RKO (cell line): Measurements from ENCODE around the gene ALKBH6.
"Not testable (repeated sequence)": the region's sequence is repeated elsewhere in the genome, so short reads cannot be mapped to it uniquely, and the experiment has no call there.

Experiments
- DNase-seq: peaks from one replicate; pipeline ENCODE4 v3.0.0-alpha.2; 2016; ENCODE audit warnings: low spot score

Gene ALKBH6

DNA sequence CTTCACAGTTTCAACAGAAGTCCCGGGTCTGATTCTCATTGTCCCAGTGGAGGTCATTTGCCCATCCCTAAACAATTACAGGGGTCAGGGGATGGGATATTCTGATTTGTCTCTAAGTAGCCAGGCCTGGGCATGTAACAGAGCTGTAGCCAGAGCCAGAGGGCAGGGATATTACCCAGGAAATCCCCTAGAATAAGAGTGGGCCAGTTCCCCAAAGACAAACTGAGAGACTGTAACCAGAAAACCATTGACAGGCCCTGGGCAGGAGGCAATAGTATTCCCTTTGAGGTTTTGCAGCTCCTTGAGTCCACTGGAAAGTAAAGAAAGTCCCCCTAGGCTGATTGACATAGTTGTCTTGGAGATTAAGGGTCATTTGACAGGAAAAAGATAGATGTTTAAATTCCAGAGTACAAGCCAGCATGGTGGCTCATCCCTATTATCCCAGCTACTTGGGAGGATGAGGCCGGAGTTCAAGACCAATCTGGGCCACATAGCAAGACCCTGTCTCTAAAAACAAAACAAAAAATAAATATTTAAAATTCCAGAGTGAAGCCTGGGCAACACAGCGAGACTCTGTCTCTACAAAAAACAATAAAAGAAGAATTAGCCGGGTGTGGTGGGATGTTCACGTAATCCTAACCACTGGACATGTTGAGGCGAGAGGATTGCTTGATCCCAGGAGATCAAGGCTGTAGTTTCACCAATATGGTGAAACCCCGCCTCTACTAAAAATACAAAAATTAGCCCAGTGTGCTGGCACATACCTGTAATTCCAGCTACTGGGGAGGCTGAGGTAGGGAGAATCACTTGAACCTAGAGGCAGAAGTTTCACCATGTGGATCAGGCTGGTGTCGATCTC, 20.9 kb downstream of the ALKBH6 start:
- DNase-seq, result no peak

DNA sequence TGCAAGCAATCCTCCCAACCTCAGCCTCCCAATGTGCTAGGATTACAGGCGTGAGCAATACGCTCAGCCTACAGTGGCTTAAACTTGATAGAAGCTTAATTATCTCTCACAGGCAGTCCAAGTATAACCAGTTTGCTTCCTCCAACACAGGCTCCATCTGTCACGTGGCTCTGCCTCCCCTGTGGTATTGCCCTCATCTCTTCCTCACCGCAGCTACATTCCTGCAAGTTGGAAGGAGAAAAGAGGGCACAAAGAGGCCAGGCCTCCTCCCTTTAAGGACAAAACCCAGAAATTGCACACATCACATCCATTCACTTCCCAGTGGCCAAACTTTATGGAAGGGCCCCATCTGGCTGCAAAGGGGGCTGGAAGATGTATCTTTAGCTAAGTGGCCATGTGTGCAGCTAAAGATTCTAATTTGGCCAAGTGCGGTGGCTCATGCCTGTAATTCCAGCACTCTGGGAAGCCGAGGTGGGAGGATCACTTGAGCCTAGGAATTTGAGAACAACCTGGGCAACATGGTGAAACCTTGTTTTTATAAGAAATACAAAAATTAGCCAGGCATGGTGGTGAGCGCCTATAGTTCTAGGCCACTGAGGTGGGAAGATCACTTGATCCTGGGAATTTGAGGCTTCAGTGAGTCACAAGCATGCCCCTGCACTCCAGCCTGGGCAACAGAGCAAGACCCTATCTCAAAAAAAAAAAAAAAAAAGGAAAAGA, 22.1 kb downstream of the ALKBH6 start:
- DNase-seq, result no peak

DNA sequence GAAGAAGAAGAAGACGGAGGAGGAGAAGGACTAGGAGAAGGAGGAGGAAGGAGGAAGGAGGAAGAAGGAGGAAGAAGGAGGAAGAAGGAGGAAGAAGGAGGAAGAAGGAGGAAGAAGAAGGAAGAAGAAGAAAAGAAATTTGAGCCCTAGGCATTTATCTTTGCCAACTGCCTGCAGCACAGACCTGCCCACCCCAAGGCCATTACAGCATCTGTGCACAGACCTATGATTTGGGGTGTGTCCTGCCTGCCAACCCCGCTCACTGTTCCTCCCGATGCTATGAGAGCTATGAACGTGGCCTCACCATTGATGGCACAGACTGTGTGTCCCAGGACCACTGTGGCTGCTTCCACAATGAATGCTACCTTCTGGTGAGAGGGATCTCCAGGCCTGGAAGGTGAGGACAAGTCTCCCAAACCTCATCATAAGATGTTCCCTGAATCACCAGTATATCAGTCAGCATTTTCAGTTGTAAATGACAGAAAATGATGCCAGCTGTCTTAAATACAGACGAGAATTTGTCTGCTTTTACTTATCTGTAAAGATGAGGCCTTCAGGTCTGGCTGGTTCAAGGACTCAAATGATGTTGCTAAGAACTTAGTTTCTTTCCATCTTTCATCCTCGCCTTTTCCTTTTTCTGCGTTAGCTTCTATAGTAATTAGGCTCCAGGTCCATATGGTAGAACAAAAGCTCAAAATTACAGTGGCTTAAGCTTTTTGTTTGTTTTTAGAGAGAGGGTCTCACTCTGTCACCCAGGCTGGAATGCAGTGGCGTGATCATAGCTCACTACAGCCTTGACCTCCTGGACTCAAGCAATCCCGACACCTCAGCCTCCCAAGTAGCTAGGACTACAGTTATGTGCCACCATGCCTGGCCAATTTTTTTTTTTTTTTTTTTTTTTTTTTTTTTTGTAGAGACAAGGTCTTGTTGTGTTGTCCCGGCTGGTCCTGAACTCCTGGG, 23.0 kb downstream of the ALKBH6 start:
- no peak for DNase-seq

DNA sequence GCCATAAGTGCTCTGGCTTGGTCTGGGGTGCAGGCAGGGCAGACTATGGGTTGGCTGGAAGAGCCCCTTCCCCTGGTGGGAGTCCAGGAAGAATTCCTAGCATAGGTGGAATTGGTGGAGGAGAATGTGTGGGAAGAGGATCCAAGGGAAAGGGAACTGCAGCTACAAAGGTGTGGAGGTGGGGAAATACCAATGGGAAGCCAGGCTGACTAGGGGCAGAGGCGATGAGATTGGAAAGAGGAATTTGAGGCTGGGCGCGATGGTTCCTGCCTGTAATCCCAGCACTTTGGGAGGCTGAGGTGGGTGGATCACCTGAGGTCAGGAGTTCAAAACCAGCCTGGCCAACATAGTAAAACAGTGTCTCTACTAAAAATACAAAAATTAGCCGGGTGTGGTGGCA, 23.9 kb downstream of the ALKBH6 start:
- no peak for DNase-seq

DNA sequence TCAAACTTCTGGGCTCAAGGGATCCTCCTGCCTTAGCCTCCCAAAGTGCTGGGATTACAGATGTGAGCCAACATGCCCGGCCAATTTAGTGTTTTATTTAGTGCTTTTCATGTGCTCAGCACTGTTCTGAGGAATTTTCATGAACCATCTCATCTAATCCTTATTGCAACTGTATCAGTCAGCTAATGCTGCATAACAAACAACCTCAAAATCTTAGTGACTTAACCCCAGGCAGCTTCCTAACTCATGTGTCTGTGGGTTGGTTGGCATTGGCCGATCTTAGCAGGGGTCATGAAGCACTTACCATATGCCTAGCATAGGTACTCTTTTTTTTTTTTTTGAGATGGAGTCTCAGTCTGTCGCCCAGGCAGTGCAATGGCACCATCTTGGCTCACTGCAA, 25.2 kb downstream of the ALKBH6 start:
- no peak for DNase-seq

DNA sequence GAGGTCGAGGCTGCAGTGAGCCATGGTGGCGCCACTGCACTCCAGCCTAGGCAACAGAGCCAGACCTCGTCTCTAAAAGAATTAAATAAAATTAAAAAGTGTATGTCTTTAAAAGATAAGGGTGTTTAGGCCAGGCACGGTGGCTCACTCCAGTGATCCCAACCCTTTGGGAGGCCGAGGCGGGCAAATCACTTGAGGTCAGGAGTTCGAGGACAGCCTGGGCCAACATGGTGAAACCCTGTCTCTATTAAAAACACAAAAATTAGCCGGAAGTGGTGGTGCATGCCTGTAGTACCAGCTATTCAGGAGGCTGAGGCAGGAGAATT, 26.5 kb downstream of the ALKBH6 start:
- DNase-seq, result no peak

DNA sequence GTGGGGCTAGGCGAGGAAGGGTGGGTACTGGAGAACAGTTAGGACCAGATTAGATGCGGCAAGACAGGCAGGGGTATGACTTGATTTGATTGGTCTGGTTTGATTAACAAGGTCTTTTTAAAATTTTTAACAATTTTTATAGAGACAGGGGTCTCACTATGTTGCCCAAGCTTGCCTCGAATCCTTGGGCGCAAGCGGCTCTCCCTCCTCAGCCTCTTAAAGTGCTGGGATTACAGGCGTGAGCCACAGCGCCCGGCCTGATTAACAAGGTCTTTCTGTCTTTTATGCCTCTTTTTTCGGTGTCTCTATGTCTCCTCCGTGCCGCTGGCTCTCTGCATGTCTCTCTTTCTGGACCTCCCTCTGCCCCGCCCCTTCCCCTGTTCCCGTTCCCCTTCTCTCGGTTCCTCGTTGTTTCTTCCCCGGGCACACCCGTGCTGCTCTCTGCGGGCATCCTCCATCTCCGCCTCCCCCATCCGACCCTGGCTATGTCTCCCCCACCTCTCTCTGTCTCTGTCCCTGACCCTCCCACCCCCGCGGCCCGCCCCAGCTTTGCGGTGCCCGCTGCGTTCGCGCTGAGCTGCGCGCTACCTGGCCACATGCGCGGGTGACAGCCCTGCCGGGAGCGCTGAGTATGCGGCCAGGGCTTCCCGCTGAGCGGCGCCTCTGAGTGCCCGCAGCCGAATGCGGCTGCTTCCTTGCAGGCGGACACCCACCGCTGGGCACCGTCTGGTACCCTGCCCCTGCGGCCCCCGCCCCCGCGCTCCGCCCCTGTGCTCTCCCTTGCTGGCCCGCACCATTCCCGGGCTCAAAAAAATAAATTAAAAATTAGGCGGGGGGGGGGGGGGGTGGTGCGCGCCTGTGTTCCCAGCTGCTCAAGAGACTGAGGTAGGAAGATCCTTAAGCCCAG, 27.1 kb downstream of the ALKBH6 start:
- DNase-seq, result no peak

DNA sequence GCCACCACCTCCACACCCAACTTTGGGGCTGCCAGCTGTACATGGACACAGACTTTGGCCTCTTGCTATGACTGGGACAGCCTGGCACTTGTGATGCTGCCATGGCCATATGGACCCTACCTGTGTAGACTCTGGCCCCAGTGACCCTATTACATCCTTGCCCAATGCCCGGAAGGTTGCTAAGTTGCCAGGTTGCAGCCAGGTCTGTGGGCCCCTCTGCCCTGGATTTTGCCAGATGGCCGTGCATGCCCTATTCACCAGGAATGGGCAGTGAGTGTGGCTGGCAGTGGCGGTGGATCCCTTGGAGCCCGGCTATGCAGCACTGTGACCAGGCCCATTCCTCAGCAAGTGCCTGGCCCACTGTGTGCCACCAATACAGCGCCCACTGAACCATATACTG, 27.9 kb downstream of the ALKBH6 start:
- DNase-seq, result no peak

DNA sequence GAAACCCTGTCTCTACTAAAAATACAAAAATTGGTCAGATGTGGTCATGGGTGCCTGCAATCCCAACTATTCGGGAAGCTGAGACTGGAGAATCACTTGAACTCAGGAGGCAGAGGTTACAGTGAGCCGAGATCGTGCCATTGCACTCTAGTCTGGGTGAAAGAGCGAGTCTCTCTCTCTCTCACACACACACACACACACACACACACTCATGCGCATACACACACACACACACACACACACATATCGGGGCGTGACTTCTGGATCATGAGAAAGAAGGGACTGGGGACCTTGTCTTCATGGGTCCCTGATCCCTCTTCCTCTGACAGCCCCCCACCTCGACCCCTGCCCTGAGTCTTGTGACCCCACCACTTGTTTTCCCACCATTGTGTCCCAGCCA, 30.8 kb downstream of the ALKBH6 start:
- DNase-seq, result no peak

DNA sequence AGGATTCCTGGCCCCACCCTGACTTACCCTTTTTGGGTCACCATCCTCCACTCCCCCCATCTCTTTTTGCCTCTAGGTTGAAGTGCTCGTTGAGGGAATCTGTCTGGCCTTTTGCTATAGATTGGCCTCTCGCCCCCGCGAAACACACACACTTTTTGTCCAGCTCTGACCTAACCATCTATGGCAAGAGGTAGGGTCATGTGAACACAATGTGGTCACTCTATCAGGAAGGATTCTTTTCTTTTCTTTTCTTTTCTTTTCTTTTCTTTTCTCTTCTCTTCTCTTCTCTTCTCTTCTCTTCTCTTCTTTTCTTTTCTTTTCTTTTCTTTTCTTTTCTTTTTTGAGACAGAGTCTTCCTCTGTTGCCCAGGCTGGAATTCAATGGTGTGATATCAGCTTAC, 33.0 kb downstream of the ALKBH6 start:
- not testable (repeated sequence) for DNase-seq

DNA sequence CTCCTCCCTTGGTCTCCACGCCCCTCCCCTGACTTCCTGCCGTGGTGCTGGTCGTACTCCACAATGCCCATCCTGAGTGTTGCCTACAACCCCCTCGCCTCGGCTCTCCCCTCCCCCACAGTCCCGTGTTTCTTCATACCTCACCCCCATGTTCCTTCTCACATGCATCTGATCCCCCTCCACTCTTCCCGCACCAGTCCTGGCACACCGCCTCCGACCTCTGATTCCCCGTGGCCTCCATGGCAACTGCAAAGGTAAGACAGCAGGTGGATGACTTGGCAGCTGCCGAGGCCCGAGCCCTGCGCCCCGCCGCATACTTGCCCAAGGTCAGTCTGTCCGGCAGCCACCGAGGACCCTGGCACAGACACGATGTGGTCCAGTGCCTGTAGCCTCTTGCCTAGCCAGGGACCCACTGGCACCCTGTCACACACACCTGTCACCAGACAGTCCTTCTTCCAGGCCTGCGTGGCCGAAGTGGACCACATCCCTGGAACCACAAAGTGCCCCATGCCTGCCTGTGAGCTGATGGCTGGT, 35.1 kb downstream of the ALKBH6 start:
- no peak for DNase-seq

DNA sequence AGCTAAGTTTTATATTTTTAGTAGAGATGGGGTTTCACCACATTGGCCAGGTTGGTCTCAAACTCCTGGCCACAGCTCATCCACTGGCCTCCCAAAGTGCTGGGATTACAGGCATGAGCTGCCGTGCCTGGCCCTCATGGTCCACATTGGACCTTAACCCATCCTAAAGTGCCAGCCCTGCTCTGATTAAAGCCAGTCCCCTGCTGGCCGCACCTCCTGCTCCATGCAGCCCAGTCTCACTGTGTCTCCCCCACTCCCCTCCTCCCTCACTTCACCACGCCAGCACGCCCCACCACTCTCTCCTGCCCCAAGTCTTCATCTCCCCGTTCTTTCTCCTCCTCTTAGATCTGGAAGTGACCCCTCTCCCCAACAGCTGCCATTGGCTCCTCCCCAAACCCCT, 35.7 kb downstream of the ALKBH6 start:
- DNase-seq, result no peak

DNA sequence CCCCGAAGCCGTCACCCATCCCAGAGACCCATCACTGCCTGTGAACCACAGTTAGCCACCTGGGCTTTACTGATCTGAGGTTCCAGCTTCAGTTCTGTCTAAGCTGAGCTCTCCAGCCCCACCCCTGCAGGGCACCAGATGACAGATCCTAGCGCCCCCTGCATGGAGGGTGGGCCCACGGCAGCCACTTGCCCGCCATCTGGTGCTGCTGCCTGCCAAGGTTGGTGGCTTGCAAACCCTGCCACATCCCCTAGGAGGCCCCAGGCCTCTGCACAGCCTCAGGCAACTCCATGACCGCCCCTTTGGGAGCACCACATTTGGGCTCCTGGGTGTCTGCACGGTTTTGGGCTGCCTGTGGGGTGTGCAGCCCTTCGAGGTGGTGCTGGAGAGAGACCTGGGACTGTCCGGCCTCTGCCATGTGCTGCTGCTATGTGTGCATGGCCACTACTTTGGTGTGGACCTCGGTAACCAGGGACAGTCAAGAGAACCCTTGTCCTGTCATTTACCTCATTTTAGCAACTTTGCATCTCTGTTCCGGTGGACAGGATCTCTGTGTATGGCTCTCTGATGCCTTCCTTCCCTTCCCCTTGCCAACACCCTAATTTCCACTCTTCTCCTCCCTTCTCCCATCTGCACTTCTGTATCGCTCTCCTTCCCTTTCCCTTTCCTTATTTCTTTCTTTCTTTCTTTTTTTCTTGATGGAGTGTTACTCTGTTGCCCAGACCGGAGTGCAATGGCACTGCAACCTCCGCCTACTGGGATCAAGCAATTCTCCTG, 36.4 kb downstream of the ALKBH6 start:
- DNase-seq, result no peak

DNA sequence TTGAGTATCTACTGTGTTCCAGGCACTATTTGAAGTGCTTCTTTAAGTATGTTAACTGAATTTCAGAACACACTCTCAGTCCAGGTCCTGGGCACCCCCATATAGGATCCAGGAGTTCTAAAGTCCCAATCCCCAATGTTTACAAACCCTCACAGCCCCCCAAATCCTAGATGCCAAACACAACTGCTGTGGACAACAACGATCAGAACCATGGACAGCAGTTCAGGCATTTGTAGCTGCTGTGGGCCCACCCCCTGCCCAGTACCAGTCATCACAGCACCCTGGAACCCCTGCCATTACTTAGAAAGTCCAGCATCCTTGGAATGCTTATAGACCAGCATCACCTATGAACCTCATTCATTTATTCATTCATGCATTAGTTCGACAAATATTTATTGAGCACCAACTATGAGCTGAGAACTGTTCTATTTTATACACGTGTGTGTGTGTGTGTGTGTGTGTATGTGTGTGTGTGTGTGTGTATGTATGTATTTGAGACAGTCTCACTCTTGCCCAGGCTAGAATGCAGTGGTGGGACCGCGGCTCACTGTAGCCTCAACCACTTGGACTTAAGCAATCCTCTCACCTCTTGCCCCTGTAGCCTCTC, 38.3 kb downstream of the ALKBH6 start:
- DNase-seq, result peak; percentile 57

DNA sequence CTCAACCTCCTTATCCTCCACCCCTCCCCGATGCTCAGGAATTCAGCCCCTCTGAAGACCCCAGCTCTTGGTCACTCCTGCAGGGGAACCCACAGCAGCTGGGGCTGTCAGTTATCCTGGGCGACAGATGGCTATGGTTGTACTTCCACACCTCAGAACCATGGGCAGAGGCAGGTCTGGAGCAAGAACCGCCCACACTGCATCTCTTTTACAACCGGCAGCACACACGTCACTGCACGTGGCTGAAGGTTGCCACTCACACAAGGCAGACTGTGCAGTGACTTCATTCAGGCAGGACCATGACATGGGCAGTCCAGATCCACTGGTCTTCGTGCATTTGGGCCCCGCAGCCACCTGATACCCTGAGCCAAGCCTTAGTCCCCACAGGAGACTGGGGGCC, 40.5 kb downstream of the ALKBH6 start:
- DNase-seq, result no peak

DNA sequence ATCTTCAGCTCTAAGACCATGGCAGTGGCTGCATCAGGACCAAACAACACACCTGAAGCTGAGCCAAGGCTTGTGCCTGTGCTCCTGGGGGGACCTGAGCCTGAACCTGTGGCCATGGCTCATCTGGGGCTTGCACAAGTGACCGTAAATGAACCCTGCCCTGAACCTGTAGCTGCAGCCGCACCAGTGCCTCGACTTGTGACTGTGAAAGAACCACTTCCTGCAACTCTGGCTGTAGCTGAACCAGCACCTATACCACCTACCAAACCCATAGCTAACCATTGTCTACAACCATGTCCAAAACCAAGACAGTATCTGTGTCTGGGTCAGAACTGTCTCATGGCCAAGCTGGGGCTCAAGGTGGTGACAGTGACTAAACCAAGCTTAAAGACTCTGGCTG, 47.2 kb downstream of the ALKBH6 start:
- no peak for DNase-seq

DNA sequence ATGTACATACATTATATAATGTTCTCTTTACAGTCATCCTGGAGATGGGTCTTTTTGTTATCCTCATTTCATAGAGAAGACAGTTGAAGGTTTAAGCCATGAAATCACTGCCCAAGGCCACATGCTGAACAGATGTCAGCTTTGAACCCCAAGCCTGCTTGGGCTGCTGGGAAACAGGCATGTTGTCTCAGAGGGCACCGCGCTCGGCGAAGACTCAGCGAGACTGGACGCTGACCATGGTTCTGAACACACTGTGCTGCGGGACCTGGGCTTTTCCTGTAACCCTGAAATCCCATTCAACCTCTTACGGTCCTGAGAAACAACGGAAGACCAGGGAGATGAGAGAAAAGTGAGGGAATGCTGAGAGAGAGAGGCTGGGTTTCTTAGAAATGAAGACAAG, 50.5 kb downstream of the ALKBH6 start:
- peak; percentile 70 for DNase-seq

DNA sequence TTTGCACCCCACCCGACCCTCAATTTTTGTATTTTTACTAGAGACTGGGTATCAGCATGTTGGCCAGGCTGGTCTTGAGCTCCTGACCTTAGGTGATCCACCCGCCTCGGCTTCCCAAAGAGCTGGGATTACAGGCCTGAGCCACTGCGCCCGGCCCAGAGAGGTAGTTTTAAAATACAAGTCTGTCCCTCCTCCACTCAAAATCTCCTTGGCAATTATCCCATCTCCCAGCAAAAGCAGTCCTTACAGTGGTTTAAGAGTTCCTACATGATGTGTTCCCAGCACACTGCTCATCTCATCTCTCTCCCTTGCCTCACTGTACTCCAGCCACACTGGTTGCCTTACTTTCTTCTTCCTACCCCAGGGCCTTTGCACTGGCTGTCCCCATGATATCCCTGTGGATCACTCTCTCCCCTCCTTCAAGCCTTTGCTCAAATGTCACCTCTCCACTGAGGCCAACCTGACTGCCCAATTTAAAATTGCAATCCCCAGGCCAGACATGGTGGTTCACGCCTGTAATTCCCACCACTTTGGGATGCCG, 53.5 kb downstream of the ALKBH6 start:
- no peak for DNase-seq

DNA sequence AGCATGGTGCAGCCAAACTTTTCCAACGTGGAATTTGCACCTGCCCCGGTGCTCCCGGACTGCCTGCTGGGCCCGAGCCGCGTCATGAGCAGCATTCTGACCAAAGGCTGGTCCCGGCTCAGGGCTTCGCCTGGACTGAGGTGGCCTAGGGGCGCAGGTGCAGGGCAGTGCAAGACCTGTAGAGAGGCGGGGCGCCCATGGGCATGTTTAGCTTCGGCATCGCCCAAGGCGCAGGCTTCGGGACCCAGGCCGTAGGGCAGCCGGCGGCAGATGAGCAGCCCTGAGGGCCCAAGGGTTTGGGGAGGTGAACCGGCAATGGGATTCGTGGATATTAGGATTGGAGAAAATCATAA, 54.1 kb downstream of the ALKBH6 start:
- DNase-seq, result no peak
